WTC11 (cell line): Measurements from ENCODE around the gene EYA2. TPM values are rescaled to one million over a fixed set of nuclear protein-coding genes. Genes with fewer than 3 reads are reported as not detected.

ENCODE experiments used
- ATAC-seq: fragments of 200-7000 bp; cut with Tn5 transposase; 2 replicates; pipeline ENCODE4 v1.10.0; 2021; ENCODE audit warnings: mild to moderate bottlenecking, moderate library complexity
- CTCF ChIA-PET: fragments of 300-600 bp; sonication (Branson Sonifier 250); formaldehyde crosslinking; loops from one replicate; lab custom pipeline; 2021; ENCODE audit warnings: antibody characterized with exemption; lab: Charles Lee
- POLR2A ChIA-PET: fragments of 350-600 bp; sonication (Branson Sonifier 250); formaldehyde crosslinking; loops from one replicate; lab custom pipeline; 2021; ENCODE audit warnings: antibody characterized with exemption; lab: Charles Lee
- DNase-seq: peaks from one replicate; pipeline ENCODE4 v3.0.0; 2021; ENCODE audit warnings: low spot score
- H3K27ac Mint-ChIP-seq: 2 replicates; pipeline ENCODE4 v1.8.0; 2021; ENCODE audit warnings: mixed read lengths
- H3K27me3 Mint-ChIP-seq: 2 replicates; pipeline ENCODE4 v1.8.0; 2021; ENCODE audit warnings: low read depth, mild to moderate bottlenecking, moderate library complexity, mixed read lengths
- H3K36me3 Mint-ChIP-seq: 2 replicates; pipeline ENCODE4 v1.8.0; 2021; ENCODE audit warnings: mixed read lengths
- H3K4me1 Mint-ChIP-seq: 2 replicates; pipeline ENCODE4 v1.8.0; 2022; ENCODE audit warnings: mixed read lengths
- H3K4me3 Mint-ChIP-seq: 2 replicates; pipeline ENCODE4 v1.8.0; 2021; ENCODE audit warnings: mild to moderate bottlenecking, moderate library complexity, mixed read lengths
- H3K9me3 Mint-ChIP-seq: 2 replicates; pipeline ENCODE4 v1.8.0; 2021; ENCODE audit warnings: mixed read lengths
- AFF4 ChIP-seq: sonication (generic); formaldehyde crosslinking; IDR thresholded peaks from 2 replicates; pipeline ENCODE4 v1.8.1; 2023; ENCODE audit warnings: mild to moderate bottlenecking, missing genetic modification reagents, borderline replicate concordance
- CBFB ChIP-seq: sonication (generic); formaldehyde crosslinking; IDR thresholded peaks from 2 replicates; pipeline ENCODE4 v1.8.1; 2022; ENCODE audit warnings: mild to moderate bottlenecking, low read depth, missing genetic modification reagents
- CREB1 ChIP-seq: sonication (generic); formaldehyde crosslinking; IDR thresholded peaks from 2 replicates; pipeline ENCODE4 v1.8.0; 2023; ENCODE audit warnings: mild to moderate bottlenecking, missing genetic modification reagents
- ELF4 ChIP-seq: sonication (generic); formaldehyde crosslinking; IDR thresholded peaks from 2 replicates; pipeline ENCODE4 v1.8.1; 2022; ENCODE audit warnings: low read depth, mild to moderate bottlenecking, moderate library complexity, missing genetic modification reagents
- FOXP1 ChIP-seq: sonication (generic); formaldehyde crosslinking; IDR thresholded peaks from 2 replicates; pipeline ENCODE4 v1.8.0; 2022; ENCODE audit warnings: missing genetic modification reagents, mild to moderate bottlenecking, moderate library complexity, borderline replicate concordance
- HMGXB4 ChIP-seq: sonication (generic); formaldehyde crosslinking; IDR thresholded peaks from 2 replicates; pipeline ENCODE4 v1.8.1; 2023; ENCODE audit warnings: mild to moderate bottlenecking, moderate library complexity, missing genetic modification reagents
- MLX ChIP-seq: sonication (generic); formaldehyde crosslinking; IDR thresholded peaks from 2 replicates; pipeline ENCODE4 v1.8.1; 2023; ENCODE audit warnings: mild to moderate bottlenecking, missing genetic modification reagents, moderate library complexity
- NR1H2 ChIP-seq: sonication (generic); formaldehyde crosslinking; IDR thresholded peaks from 2 replicates; pipeline ENCODE4 v1.9.0; 2021; ENCODE audit warnings: mild to moderate bottlenecking, moderate library complexity, missing genetic modification reagents
- PRDM15 ChIP-seq: sonication (generic); formaldehyde crosslinking; IDR thresholded peaks from 2 replicates; pipeline ENCODE4 v1.8.0; 2022; ENCODE audit warnings: missing genetic modification reagents
- RELA ChIP-seq: sonication (generic); formaldehyde crosslinking; IDR thresholded peaks from 2 replicates; pipeline ENCODE4 v1.8.1; 2022; ENCODE audit warnings: missing genetic modification reagents, mild to moderate bottlenecking, borderline replicate concordance
- SP1 ChIP-seq: sonication (generic); formaldehyde crosslinking; conservative IDR thresholded peaks from 2 replicates; pipeline ENCODE4 v1.8.1; 2022; ENCODE audit warnings: missing genetic modification reagents
- TCF7 ChIP-seq: sonication (generic); formaldehyde crosslinking; IDR thresholded peaks from 2 replicates; pipeline ENCODE4 v1.8.0; 2022; ENCODE audit warnings: mild to moderate bottlenecking, low read depth, missing genetic modification reagents, moderate library complexity
- ZNF281 ChIP-seq: sonication (generic); formaldehyde crosslinking; IDR thresholded peaks from 2 replicates; pipeline ENCODE4 v1.8.0; 2023; ENCODE audit warnings: mild to moderate bottlenecking, missing genetic modification reagents
- ZNF512 ChIP-seq: sonication (generic); formaldehyde crosslinking; IDR thresholded peaks from 2 replicates; pipeline ENCODE4 v1.8.1; 2022; ENCODE audit warnings: missing genetic modification reagents, borderline replicate concordance
- ZSCAN18 ChIP-seq: fragments of 250-450 bp; sonication (Bioruptor Pico); IDR thresholded peaks from 2 replicates; pipeline ENCODE4 v2.1.2; 2022; ENCODE audit warnings: mild to moderate bottlenecking, moderate library complexity
- total RNA-seq: library from RNA; stranded (reverse); gene quantifications from 3 replicates; pipeline ENCODE4 v1.2.3, GENCODE V29; 2021

EYA2 gene
- total RNA-seq, 1 experiment from 2014 or later, result 1.5 TPM

- TF ChIP-seq HMGXB4 (CRISPR knock-in tag), result no peak
Observed at GRCh38 chr20:46852313-46852712, 42.3 kb upstream of the EYA2 start (continued).

GRCh38 chr20:46853926-46854325 is 40.7 kb upstream of the EYA2 start:
- H3K36me3 Mint-ChIP-seq, result no peaks in the 10 kb centered on the region
- H3K4me1 Mint-ChIP-seq, result no peaks in the 10 kb centered on the region
- H3K27me3 Mint-ChIP-seq, result no peaks in the 10 kb centered on the region
- no peak for DNase-seq
- ChIA-PET CTCF (no interaction called here), POLR2A (no interaction called here)
- H3K9me3 Mint-ChIP-seq, result peaks cover 10% of the 10 kb centered on the region
- TF ChIP-seq MLX (CRISPR knock-in tag), result no peak
- TF ChIP-seq NR1H2 (CRISPR knock-in tag), result no peak
- no peak for TF ChIP-seq SP1 (CRISPR knock-in tag)
- no peak for TF ChIP-seq FOXP1 (CRISPR knock-in tag)
- ATAC-seq, result no peak
- H3K4me3 Mint-ChIP-seq, result no peak overlapping the region
- no peak overlapping the region for H3K27ac Mint-ChIP-seq

GRCh38 chr20:46857061-46857831 is 37.4 kb upstream of the EYA2 start:
- no peak for DNase-seq
- H3K27me3 Mint-ChIP-seq, result no peaks in the 10 kb centered on the region; the same call in 1 of the 2 replicates
- ChIA-PET CTCF (no interaction called here), POLR2A (no interaction called here)
- peaks cover 9% of the 10 kb centered on the region for H3K9me3 Mint-ChIP-seq
- no peaks in the 10 kb centered on the region for H3K4me1 Mint-ChIP-seq
- no peak for ATAC-seq
- H3K36me3 Mint-ChIP-seq, result no peaks in the 10 kb centered on the region
- H3K4me3 Mint-ChIP-seq, result no peak overlapping the region
- H3K27ac Mint-ChIP-seq, result no peak overlapping the region
- TF ChIP-seq AFF4 (CRISPR knock-in tag) (no peak), PRDM15 (CRISPR knock-in tag) (no peak), CBFB (CRISPR knock-in tag) (no peak), ZNF281 (CRISPR knock-in tag) (no peak), ELF4 (CRISPR knock-in tag) (no peak), TCF7 (CRISPR knock-in tag) (no peak), CREB1 (CRISPR knock-in tag) (no peak), RELA (CRISPR knock-in tag) (no peak), ZNF512 (CRISPR knock-in tag) (no peak), ZSCAN18 (CRISPR knock-in tag) (no peak)
